Adipocyte (in vitro differentiated cells): Measurements from ENCODE around the gene GIT2.
A peak's percentile ranks its signal among the peaks of the same experiment; 100 is the strongest.
"Not testable (repeated sequence)": the region's sequence is repeated elsewhere in the genome, so short reads cannot be mapped to it uniquely, and the experiment has no call there.

Experiments used
- DNase-seq: peaks from one replicate; pipeline ENCODE4 v3.0.0-alpha.2; 2015; ENCODE audit warnings: low read depth
- H3K27me3 ChIP-seq: replicated peaks from 2 replicates; pipeline ENCODE4 v1.7.0; 2013; ENCODE audit warnings: mild to moderate bottlenecking, low read length, moderate library complexity; ENCODE audit not compliant: control insufficient read depth, insufficient read depth
- H3K36me3 ChIP-seq: 2 replicates; pipeline ENCODE4 v1.7.0; 2013; ENCODE audit warnings: low read length, mild to moderate bottlenecking, moderate library complexity; ENCODE audit not compliant: control insufficient read depth, insufficient read depth, severe bottlenecking
- H3K4me1 ChIP-seq: 2 replicates; pipeline ENCODE4 v1.7.0; 2013; ENCODE audit warnings: mild to moderate bottlenecking, low read length, moderate library complexity; ENCODE audit not compliant: control insufficient read depth, insufficient read depth
- H3K4me3 ChIP-seq: 2 replicates; pipeline ENCODE4 v1.7.0; 2013; ENCODE audit warnings: mild to moderate bottlenecking, low read length, moderate library complexity
- H3K9ac ChIP-seq: 2 replicates; pipeline ENCODE4 v1.7.0; 2013; ENCODE audit warnings: mild to moderate bottlenecking, low read length, moderate library complexity
- H3K9me3 ChIP-seq: 2 replicates; pipeline ENCODE4 v1.7.0; 2013; ENCODE audit warnings: mild to moderate bottlenecking, low read length, moderate library complexity; ENCODE audit not compliant: control insufficient read depth

Gene GIT2

DNA sequence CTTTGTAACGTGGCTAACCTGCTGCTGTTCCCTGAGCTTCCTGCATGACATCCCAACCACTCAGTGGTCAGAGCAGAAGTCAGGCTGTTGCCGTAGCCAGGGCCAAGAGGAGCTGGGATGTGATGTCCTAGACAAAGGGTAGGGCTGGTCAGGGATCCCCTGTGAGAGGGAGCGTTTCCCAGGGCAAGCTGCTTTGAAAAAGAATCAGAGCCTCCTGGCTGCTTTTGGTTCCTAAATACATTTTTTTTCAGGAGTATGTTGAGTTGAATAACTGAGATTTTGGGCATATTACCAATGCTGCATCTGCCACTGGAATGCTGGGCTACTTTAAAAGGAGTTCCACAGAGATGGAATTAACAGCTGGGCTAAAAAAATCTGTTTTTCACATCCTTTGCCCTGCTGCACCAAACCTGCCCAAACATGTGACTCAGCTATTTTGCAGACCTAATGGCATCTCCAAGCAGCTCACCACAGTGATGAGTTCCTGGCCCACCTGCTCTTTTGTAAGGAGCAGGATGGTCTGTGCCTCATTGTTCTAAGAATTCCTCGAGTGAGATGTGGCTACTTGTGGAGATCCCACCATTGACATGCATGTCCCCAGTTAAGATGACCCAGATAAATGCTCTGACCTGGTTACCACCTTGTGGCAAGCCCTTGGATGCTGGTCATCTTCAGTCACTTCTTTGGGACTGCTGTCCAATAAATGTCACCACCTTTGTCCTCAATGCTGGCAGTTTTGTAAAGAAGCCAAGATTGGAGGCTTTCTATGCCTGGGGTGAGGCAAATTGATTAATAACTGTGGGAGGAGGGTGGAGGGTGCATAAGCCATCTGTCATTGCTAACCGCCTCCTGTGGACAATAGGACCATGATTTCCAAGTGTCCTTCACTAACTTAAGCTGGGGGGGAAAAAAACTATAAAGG, 27.2 kb upstream of the GIT2 start:
- Histone ChIP-seq H3K9me3 (no peaks in the 10 kb centered on the region), H3K36me3 (peaks cover 45% of the 10 kb centered on the region), H3K4me3 (peak overlapping the region; percentile 4), H3K4me1 (peaks cover 56% of the 10 kb centered on the region), H3K9ac (peak overlapping the region; percentile 60), H3K27me3 (no peaks in the 10 kb centered on the region)
- peak; percentile 61 for DNase-seq

DNA sequence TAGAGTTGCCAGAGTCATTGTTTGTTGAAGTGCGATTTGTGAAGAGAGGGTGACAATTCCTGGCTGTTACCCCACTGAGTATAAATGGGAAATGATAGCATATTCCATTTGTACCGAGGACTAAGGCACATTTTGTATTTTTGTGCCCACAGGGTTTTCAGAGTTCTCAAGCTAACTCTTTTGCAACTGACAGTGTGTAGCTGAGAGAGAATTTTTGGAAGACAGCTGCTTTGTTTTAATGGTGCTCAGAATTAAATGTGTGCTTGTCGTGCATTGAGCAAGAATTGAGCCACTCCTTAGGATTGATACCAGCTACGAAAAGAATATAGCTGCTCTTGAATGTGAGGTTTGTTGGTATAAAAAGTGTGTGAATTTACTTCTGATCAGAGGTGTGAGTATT, 24.8 kb upstream of the GIT2 start:
- no peaks in the 10 kb centered on the region for H3K27me3 ChIP-seq
- H3K4me3 ChIP-seq, result no peak overlapping the region
- H3K4me1 ChIP-seq, result peaks cover 43% of the 10 kb centered on the region
- no peaks in the 10 kb centered on the region for H3K9me3 ChIP-seq
- no peak overlapping the region for H3K9ac ChIP-seq
- peak; percentile 64 for DNase-seq
- peaks cover 53% of the 10 kb centered on the region for H3K36me3 ChIP-seq

DNA sequence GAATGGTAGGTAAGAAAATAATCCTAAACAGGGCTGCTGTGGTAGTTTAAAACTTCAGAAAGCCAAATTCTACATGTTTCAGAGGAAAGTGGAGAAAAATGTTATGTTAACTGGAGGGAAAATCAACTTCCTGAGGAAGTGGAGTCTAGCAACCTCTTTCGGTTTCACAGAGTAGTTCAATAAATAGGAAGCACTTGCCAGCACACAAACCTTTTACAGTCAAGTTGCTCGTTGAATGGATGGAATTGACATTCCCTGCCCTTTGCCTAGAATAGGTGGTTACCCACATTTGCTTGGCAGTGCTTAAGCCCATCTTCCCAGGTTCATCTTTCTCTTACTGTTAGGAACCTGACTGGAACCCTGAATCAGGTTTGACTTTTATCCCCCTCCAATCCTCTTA, 19.0 kb upstream of the GIT2 start:
- Histone ChIP-seq H3K4me1 (peaks cover 16% of the 10 kb centered on the region), H3K4me3 (no peak overlapping the region), H3K36me3 (peaks cover 61% of the 10 kb centered on the region), H3K9me3 (no peaks in the 10 kb centered on the region), H3K27me3 (no peaks in the 10 kb centered on the region), H3K9ac (no peak overlapping the region)
- DNase-seq, result no peak

DNA sequence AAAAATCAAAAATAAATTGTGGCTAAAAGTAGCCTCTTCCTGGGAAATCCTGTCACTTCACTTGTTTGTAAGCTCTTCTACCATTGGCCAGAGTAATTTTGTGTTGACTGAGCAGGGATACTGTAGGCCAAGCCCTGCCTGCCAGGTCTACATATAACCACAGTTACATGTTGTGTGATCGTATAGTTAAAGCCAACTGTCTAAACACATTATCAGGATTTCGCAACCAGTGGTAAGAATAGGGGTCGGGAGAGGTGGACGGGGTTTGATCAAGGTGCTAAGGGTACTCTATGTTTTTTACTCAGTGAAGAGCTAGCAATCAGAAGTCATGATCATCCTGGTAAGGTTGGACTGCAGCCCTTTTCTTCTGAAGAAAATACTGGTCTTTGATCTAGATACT, 16.5 kb upstream of the GIT2 start:
- H3K27me3 ChIP-seq, result no peaks in the 10 kb centered on the region
- no peak overlapping the region for H3K9ac ChIP-seq
- H3K36me3 ChIP-seq, result peaks cover 36% of the 10 kb centered on the region
- DNase-seq, result no peak
- H3K4me3 ChIP-seq, result peak overlapping the region; percentile 40
- peaks cover 13% of the 10 kb centered on the region for H3K4me1 ChIP-seq
- no peaks in the 10 kb centered on the region for H3K9me3 ChIP-seq

GRCh38 chr12:110012137-110012536, 16.0 kb upstream of the GIT2 start:
- Histone ChIP-seq H3K9me3 (no peaks in the 10 kb centered on the region), H3K9ac (no peak overlapping the region), H3K27me3 (no peaks in the 10 kb centered on the region), H3K4me3 (peak overlapping the region; percentile 40), H3K36me3 (peaks cover 32% of the 10 kb centered on the region), H3K4me1 (peaks cover 13% of the 10 kb centered on the region)
- DNase-seq, result peak; percentile 56

DNA sequence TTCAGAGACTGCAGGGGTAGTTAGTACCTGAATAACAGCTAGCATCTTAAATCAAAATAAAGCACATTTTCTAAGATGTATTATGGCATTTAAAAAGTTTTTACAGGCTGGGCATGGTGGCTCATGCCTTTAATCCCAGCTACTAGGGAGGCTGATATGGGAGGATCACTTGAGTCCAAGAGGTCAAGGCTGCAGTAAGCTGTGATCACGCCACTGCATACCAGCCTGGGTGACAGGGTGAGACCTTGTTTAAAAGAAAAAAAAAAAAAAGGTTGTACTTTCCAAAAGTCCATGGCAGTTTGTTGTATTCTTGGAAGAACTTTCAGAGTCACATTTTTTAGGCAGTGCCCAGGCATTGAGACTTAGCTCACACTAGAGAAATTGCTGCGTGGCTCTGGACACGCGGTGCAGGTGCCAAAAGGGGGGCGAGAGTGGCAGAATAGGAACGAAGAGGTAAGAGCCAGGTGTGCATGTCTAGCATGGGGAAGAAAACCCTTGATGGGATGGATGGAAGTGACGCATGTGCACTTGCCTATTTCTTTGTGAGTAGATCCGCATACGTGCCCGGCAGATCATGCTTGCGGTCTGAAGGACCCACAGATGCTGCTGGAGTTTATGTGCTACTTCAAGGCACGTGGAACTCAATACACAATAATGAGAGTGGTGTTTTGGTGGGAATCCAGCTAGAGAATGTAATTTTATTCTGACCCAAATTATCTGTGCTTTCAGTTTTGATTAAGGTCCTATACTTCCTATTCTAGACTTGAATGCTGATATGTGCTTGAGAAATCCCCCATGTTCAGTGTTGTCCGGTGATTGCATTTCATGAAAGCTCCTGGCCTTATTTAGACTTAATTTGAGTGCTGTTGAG, 14.9 kb upstream of the GIT2 start:
- DNase-seq, result no peak
- Histone ChIP-seq H3K27me3 (no peaks in the 10 kb centered on the region), H3K4me1 (peaks cover 13% of the 10 kb centered on the region), H3K9me3 (no peaks in the 10 kb centered on the region), H3K36me3 (peaks cover 24% of the 10 kb centered on the region), H3K4me3 (no peak overlapping the region), H3K9ac (no peak overlapping the region)

DNA sequence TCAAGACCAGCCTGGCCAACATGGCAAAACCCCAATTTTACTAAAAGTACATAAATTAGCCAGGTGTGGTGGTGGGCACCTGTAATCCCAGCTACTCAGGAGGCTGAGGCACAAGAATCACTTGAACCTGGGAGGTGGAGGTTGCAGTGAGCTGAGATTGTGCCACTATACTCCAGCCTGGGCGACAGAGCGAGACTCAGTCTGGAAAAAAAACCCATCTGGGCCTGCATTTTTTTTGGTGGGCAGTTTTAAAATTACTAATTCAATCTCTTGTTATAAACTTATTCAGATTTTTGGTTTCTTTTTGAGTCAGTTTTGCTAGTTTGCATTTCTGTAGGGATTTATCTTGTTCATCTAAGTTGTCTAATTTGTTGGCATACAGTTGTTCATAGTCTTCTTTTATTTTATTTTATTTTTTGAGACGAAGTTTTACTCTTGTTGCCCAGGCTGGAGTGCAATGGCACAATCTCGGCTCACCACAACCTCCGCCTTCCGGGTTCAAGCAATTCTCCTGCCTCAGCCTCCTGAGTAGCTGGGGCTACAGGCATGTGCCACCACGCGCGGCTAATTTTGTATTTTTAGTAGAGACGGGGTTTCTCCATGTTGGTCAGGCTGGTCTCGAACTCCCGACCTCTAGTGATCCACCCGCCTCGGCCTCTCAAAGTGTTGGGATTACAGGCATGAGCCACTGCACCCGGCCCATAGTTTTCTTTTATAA, 12.7 kb upstream of the GIT2 start:
- H3K27me3 ChIP-seq, H3K9ac ChIP-seq, H3K4me3 ChIP-seq, H3K9me3 ChIP-seq, DNase-seq, H3K36me3 ChIP-seq: not testable (repeated sequence)
- peaks cover 17% of the 10 kb centered on the region for H3K4me1 ChIP-seq

GRCh38 chr12:110007881-110008280, 11.7 kb upstream of the GIT2 start:
- Histone ChIP-seq H3K9me3 (no peaks in the 10 kb centered on the region), H3K27me3 (no peaks in the 10 kb centered on the region), H3K4me3 (no peak overlapping the region), H3K36me3 (peaks cover 2% of the 10 kb centered on the region), H3K9ac (no peak overlapping the region), H3K4me1 (peaks cover 21% of the 10 kb centered on the region)
- no peak for DNase-seq

- no peak for DNase-seq
- Histone ChIP-seq H3K9ac (no peak overlapping the region), H3K36me3 (no peaks in the 10 kb centered on the region), H3K4me1 (peaks cover 27% of the 10 kb centered on the region), H3K9me3 (no peaks in the 10 kb centered on the region), H3K27me3 (no peaks in the 10 kb centered on the region), H3K4me3 (no peak overlapping the region)
Measured at GRCh38 chr12:110006115-110006514, 9.9 kb upstream of the GIT2 start.

GRCh38 chr12:110005319-110005973, 9.3 kb upstream of the GIT2 start:
- no peak for DNase-seq

More at GRCh38 chr12:110005319-110005973, 9.3 kb upstream of the GIT2 start:
- no peaks in the 10 kb centered on the region for H3K27me3 ChIP-seq
- no peaks in the 10 kb centered on the region for H3K36me3 ChIP-seq
- no peak overlapping the region for H3K9ac ChIP-seq
- H3K4me3 ChIP-seq, result no peak overlapping the region
- H3K4me1 ChIP-seq, result peaks cover 30% of the 10 kb centered on the region
- no peaks in the 10 kb centered on the region for H3K9me3 ChIP-seq
